Colonic mucosa (tissue), 4 donors: ENCODE results near the gene DOCK8. TPM values are rescaled to one million over a fixed set of nuclear protein-coding genes. Genes with fewer than 3 reads are reported as not detected.

Source experiments
- DNase-seq: peaks from one replicate; pipeline ENCODE4 v3.0.0-alpha.2; 2020
- H3K27ac ChIP-seq: fragments of 200-600 bp; one replicate; pipeline ENCODE4 v1.8.0; 2021
- H3K27me3 ChIP-seq: fragments of 200-600 bp; one replicate; pipeline ENCODE4 v1.8.0; 2021
- H3K36me3 ChIP-seq: fragments of 200-600 bp; one replicate; pipeline ENCODE4 v1.8.0; 2021
- H3K4me1 ChIP-seq: fragments of 200-600 bp; one replicate; pipeline ENCODE4 v1.8.0; 2021; ENCODE audit warnings: mild to moderate bottlenecking
- H3K4me3 ChIP-seq: fragments of 200-600 bp; one replicate; pipeline ENCODE4 v1.8.0; 2021
- H3K9ac ChIP-seq, 2 donors: one replicate each; pipeline ENCODE4 v1.7.0; 2013; ENCODE audit warnings: control low read depth in 2 of 2, low read depth in 2 of 2, low read length in 2 of 2
- H3K9me3 ChIP-seq: fragments of 200-600 bp; one replicate; pipeline ENCODE4 v1.8.0; 2021
- CTCF ChIP-seq: fragments of 200-600 bp; IDR thresholded peaks from one replicate; pipeline ENCODE4 v1.8.0; 2022; ENCODE audit warnings: antibody characterized with exemption, mild to moderate bottlenecking
- intact Hi-C: fragments of 100-400 bp; cut with DNase I; formaldehyde crosslinking; loops from one replicate; pipeline ENCODE4 v1.14.1; 2022
- total RNA-seq, 2 donors: library from RNA; stranded (reverse); fragmentation: NEBNext Ultra II Directional in 1 of 2; extraction: Animal tissue kit (Norgen Biotek cat#: 25700) in 1 of 2; gene quantifications; one replicate each; pipeline ENCODE4 v1.2.1, GENCODE V29; 2021
- donor health status: healthy.
- donor health status: DM: no; HTN: no; CAD: no.
- donor health status: DM: no; HTN: no; CAD: no.

DOCK8 gene
- total RNA-seq, 2 donors from 2014 or later, result 5.8 to 7.1 TPM

DNA sequence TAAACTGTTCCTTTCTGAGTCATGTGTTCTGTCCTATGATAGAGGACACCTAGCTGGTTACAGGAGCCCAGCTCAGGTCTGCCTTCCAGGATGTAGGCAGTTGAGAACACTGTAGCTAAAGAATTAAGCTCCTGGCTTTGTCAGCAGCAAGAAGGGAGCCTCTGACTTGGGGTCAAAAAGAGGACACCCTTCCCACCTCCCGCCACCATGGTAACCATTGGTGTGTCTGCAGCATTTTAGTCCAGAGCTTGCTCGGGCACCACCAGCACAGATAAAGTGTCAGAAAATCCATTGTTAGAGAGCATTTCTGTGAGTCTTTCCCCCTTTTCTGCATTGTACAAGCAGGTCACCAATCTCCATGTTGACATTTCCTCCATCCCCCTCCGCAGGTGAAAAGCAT, 181.7 kb downstream of the DOCK8 start:
- Histone ChIP-seq H3K4me1 (no peaks in the 10 kb centered on the region), H3K36me3 (no peaks in the 10 kb centered on the region), H3K27me3 (no peaks in the 10 kb centered on the region), H3K27ac (no peak overlapping the region), H3K4me3 (no peak overlapping the region), H3K9me3 (no peaks in the 10 kb centered on the region), H3K9ac (no peak overlapping the region)
- intact Hi-C loops, result no loop called here
- no peak for DNase-seq
- no peak for TF ChIP-seq CTCF

- no peak overlapping the region for H3K27ac ChIP-seq
- no peak overlapping the region for H3K4me3 ChIP-seq
- intact Hi-C loops, result no loop called here
- no peak overlapping the region for H3K9ac ChIP-seq
- no peaks in the 10 kb centered on the region for H3K9me3 ChIP-seq
- no peaks in the 10 kb centered on the region for H3K4me1 ChIP-seq
- TF ChIP-seq CTCF, result no peak
- H3K27me3 ChIP-seq, result no peaks in the 10 kb centered on the region
- H3K36me3 ChIP-seq, result no peaks in the 10 kb centered on the region
- no peak for DNase-seq
Observed at GRCh38 chr9:398085-398484, 183.4 kb downstream of the DOCK8 start.

DNA sequence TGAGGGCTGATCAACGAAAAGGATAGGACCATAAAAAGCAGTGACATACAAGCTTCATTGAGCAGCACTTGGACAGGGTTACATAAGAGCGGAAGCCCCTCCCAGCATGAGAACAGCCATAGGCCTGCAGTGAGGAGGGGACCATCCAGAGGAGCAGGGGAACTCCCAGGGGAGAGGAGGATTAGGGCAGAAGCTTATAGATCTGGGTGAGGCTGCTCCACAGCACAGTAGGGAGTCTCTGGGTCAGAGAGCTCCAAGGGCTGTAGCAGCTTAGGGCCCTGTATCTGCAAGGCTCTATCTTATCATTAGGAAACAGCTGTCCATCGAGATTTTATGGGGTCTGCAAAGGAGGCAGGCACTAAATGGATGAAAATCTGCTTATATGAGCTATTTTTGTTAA, 186.6 kb downstream of the DOCK8 start:
- TF ChIP-seq CTCF, result no peak
- no peak overlapping the region for H3K4me3 ChIP-seq
- no peak overlapping the region for H3K9ac ChIP-seq
- H3K27ac ChIP-seq, result no peak overlapping the region
- no peaks in the 10 kb centered on the region for H3K27me3 ChIP-seq
- intact Hi-C loops, result no loop called here
- no peaks in the 10 kb centered on the region for H3K4me1 ChIP-seq
- H3K36me3 ChIP-seq, result no peaks in the 10 kb centered on the region
- no peak for DNase-seq
- no peaks in the 10 kb centered on the region for H3K9me3 ChIP-seq

DNA sequence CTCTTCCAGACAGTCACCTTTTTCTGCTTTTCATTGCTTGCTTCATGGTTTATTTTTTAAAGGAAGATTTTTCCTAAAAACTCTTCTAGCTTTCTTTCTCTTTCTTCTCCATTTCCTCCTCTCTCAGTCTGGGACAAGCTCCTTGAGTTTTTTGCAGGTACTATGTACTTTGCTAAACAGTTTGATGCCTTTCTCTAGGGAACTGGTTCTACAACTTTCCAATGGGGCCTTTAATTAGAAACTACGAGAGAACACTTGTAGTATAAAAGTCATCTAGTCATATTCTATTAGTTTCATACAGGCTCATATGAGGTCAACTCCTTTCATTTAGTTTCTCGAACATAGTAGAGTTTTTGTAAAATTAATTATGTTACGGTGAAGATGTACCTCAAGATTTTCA, 189.6 kb downstream of the DOCK8 start:
- H3K9me3 ChIP-seq, result no peaks in the 10 kb centered on the region
- H3K36me3 ChIP-seq, result no peaks in the 10 kb centered on the region
- H3K4me3 ChIP-seq, result no peak overlapping the region
- H3K4me1 ChIP-seq, result no peaks in the 10 kb centered on the region
- no peak for TF ChIP-seq CTCF
- no peak overlapping the region for H3K9ac ChIP-seq
- H3K27me3 ChIP-seq, result no peaks in the 10 kb centered on the region
- H3K27ac ChIP-seq, result no peak overlapping the region
- intact Hi-C loops, result no loop called here
- DNase-seq, result no peak

DNA sequence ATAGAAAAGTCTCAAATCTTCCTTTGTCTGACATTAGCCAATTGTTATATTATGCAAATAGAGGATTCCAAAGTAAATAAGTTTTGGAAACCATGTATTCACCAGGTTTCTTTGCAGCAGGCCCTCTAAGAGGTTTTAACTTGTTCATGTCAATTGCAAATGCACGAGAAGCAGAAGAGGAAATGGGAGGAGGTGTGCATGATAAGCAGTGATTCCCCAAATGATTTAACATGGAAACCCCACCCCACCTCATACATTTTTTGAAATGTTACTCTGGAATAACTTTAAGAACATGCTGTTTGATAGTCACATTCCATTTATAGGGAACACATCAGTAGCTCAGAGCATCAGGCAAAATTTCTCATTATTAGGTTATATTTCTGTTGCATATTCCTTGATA, 190.7 kb downstream of the DOCK8 start:
- H3K9me3 ChIP-seq, result no peaks in the 10 kb centered on the region
- no peaks in the 10 kb centered on the region for H3K27me3 ChIP-seq
- intact Hi-C loops, result no loop called here
- H3K4me3 ChIP-seq, result no peak overlapping the region
- H3K36me3 ChIP-seq, result no peaks in the 10 kb centered on the region
- H3K9ac ChIP-seq, result no peak overlapping the region
- no peak for DNase-seq
- H3K27ac ChIP-seq, result no peak overlapping the region
- no peak for TF ChIP-seq CTCF
- H3K4me1 ChIP-seq, result no peaks in the 10 kb centered on the region
